DLD1 (cell line): ENCODE results near the gene ZNF507.

ENCODE experiments used
- in situ Hi-C: cut with HindIII; loops from 2 replicates; pipeline ENCODE4 v1.10.0; 2017; ENCODE audit warnings: low sequenced_read_pairs

ZNF507 gene

GRCh38 chr19:32339423-32339822, 6.0 kb upstream of the ZNF507 start:
- in situ Hi-C loops, result no loop called here

GRCh38 chr19:32339988-32340874, 5.2 kb upstream of the ZNF507 start:
- in situ Hi-C loops, result no loop called here

- in situ Hi-C loops, result no loop called here
Measured at GRCh38 chr19:32342695-32343094, 2.7 kb upstream of the ZNF507 start.

GRCh38 chr19:32343550-32344262, 1.7 kb upstream of the ZNF507 start:
- in situ Hi-C loops, result no loop called here

GRCh38 chr19:32346901-32347300, 1.5 kb downstream of the ZNF507 start:
- in situ Hi-C loops, result no loop called here

GRCh38 chr19:32347573-32347972, 2.2 kb downstream of the ZNF507 start:
- in situ Hi-C loops, result no loop called here

GRCh38 chr19:32349051-32349450, 3.6 kb downstream of the ZNF507 start:
- in situ Hi-C loops, result no loop called here

- in situ Hi-C loops, result no loop called here
Measured at GRCh38 chr19:32349724-32350470, 4.5 kb downstream of the ZNF507 start.

- in situ Hi-C loops, result no loop called here
Measured at GRCh38 chr19:32350471-32350865, 5.1 kb downstream of the ZNF507 start.

- in situ Hi-C loops, result no loop called here
Measured at GRCh38 chr19:32350987-32351348, 5.6 kb downstream of the ZNF507 start.

- in situ Hi-C loops, result no loop called here
Measured at GRCh38 chr19:32352241-32352630, 6.8 kb downstream of the ZNF507 start.

GRCh38 chr19:32354345-32354744, 8.9 kb downstream of the ZNF507 start:
- in situ Hi-C loops, result no loop called here

GRCh38 chr19:32355309-32355708, 9.9 kb downstream of the ZNF507 start:
- in situ Hi-C loops, result no loop called here

GRCh38 chr19:32357720-32358119, 12.3 kb downstream of the ZNF507 start:
- in situ Hi-C loops, result no loop called here

GRCh38 chr19:32358321-32358720, 12.9 kb downstream of the ZNF507 start:
- in situ Hi-C loops, result no loop called here

- in situ Hi-C loops, result no loop called here
Measured at GRCh38 chr19:32359581-32359980, 14.2 kb downstream of the ZNF507 start.

GRCh38 chr19:32361574-32362317, 16.3 kb downstream of the ZNF507 start:
- in situ Hi-C loops, result no loop called here

GRCh38 chr19:32362318-32362691, 16.9 kb downstream of the ZNF507 start:
- in situ Hi-C loops, result no loop called here

GRCh38 chr19:32363175-32363574, 17.8 kb downstream of the ZNF507 start:
- in situ Hi-C loops, result no loop called here

GRCh38 chr19:32363632-32364031, 18.2 kb downstream of the ZNF507 start:
- in situ Hi-C loops, result no loop called here

- in situ Hi-C loops, result no loop called here
Measured at GRCh38 chr19:32364040-32364439, 18.6 kb downstream of the ZNF507 start.
